Testis (tissue), 3 donors: ENCODE measurements around the gene WHRN. TPM values are rescaled to one million over a fixed set of nuclear protein-coding genes. Genes with fewer than 3 reads are reported as not detected.

Experiments used
- DNase-seq: peaks from one replicate; pipeline ENCODE4 v3.0.0-alpha.2; 2019
- H3K27ac ChIP-seq, 2 donors: fragments of 200-600 bp; sonication (generic); one replicate each; pipeline ENCODE4 v1.5.1; 2019
- H3K27me3 ChIP-seq: fragments of 200-600 bp; sonication (generic); one replicate; pipeline ENCODE4 v1.5.1; 2019
- H3K36me3 ChIP-seq: fragments of 200-600 bp; sonication (generic); one replicate; pipeline ENCODE4 v1.5.1; 2017; ENCODE audit warnings: low read depth; ENCODE audit errors: missing control alignments
- H3K4me1 ChIP-seq: fragments of 200-600 bp; sonication (generic); one replicate; pipeline ENCODE4 v1.5.1; 2019
- H3K4me3 ChIP-seq, 2 donors: fragments of 200-600 bp; sonication (generic); one replicate each; pipeline ENCODE4 v1.5.1; 2017 to 2019
- H3K9me3 ChIP-seq: fragments of 200-600 bp; sonication (generic); one replicate; pipeline ENCODE4 v1.5.1; 2017
- POLR2A ChIP-seq: fragments of 450-650 bp; IDR thresholded peaks from one replicate; pipeline ENCODE4 v1.6.1; 2017; ENCODE audit warnings: antibody characterized with exemption, mild to moderate bottlenecking, moderate library complexity
- WGBS, 2 donors: methylation state at CpG; one replicate each; pipeline ENCODE4 v1.1.5; 2018; 5-methylcytosine and 5-hydroxymethylcytosine counted together
- intact Hi-C: fragments of 100-400 bp; cut with DNase I; formaldehyde crosslinking; loops from one replicate; pipeline ENCODE4 v1.15.1; 2023; ENCODE audit warnings: low total_unique reads
- polyA plus RNA-seq: library from polyadenylated mRNA; stranded (reverse); fragments of 350-450 nt; fragmentation: Illumina TruSeq; extraction: RNeasy Lipid Tissue Mini Kit (QIAGEN cat#74804); gene quantifications from one replicate; pipeline ENCODE4 v1.2.3, GENCODE V29; 2014; ENCODE audit warnings: low read depth, low replicate concordance; ENCODE audit not compliant: insufficient read depth
- total RNA-seq, 2 donors: library from RNA; depleted of rRNA; stranded (reverse); fragments of >200 nt; gene quantifications; one replicate each; pipeline ENCODE4 v1.2.3, GENCODE V29; 2016
- TF ChIP-seq, protein P1 (sequence below), 3 experiments: fragments of 450-650 bp in 2 of 3; fragments of 200-600 bp in 1 of 3; sonication (generic) in 1 of 3; IDR thresholded peaks; one replicate each; pipeline ENCODE4 v1.5.1; 2016 to 2019; ENCODE audit warnings: antibody characterized with exemption in 3 of 3, mild to moderate bottlenecking in 2 of 3, moderate library complexity in 1 of 3

The WHRN gene
- total and polyA plus RNA-seq, 3 donors from 2014 or later = 70.3 to 208 (median 181) TPM

DNA sequence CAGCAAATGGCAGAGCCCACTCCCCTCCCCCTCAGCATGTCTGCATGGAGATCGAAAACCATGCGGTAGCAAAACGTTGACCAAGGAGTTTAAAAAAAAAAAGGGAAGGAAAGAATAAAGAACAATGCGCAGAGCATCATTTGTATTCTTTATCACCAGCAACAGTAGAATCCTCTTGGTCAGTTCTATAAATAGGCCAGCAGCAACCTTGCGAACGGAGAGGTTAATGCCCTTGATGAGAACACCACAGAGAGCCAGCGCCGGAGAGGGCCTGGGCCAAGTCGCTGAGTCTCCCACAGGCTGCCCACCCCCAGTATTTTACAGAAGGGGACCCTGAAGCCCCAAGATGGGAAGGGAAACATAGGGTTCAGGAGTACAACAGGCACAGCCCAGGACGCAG lies 22.7 kb downstream of the WHRN start:
- Histone ChIP-seq H3K36me3 (no peaks in the 10 kb centered on the region), H3K27me3 (no peaks in the 10 kb centered on the region), H3K4me3 (no peak overlapping the region), H3K27ac (no peak overlapping the region), H3K9me3 (no peaks in the 10 kb centered on the region), H3K4me1 (peaks cover 46% of the 10 kb centered on the region)
- 44 to 58% methylated on average over 10 of the region's 10 CpGs for WGBS, 2 donors
- TF ChIP-seq, protein P1, sequence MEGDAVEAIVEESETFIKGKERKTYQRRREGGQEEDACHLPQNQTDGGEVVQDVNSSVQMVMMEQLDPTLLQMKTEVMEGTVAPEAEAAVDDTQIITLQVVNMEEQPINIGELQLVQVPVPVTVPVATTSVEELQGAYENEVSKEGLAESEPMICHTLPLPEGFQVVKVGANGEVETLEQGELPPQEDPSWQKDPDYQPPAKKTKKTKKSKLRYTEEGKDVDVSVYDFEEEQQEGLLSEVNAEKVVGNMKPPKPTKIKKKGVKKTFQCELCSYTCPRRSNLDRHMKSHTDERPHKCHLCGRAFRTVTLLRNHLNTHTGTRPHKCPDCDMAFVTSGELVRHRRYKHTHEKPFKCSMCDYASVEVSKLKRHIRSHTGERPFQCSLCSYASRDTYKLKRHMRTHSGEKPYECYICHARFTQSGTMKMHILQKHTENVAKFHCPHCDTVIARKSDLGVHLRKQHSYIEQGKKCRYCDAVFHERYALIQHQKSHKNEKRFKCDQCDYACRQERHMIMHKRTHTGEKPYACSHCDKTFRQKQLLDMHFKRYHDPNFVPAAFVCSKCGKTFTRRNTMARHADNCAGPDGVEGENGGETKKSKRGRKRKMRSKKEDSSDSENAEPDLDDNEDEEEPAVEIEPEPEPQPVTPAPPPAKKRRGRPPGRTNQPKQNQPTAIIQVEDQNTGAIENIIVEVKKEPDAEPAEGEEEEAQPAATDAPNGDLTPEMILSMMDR (IDR thresholded peaks at IDR 0.05) = no peak
- TF ChIP-seq POLR2A = no peak
- DNase-seq = peak; percentile 73
- intact Hi-C loops = no loop called here

DNA sequence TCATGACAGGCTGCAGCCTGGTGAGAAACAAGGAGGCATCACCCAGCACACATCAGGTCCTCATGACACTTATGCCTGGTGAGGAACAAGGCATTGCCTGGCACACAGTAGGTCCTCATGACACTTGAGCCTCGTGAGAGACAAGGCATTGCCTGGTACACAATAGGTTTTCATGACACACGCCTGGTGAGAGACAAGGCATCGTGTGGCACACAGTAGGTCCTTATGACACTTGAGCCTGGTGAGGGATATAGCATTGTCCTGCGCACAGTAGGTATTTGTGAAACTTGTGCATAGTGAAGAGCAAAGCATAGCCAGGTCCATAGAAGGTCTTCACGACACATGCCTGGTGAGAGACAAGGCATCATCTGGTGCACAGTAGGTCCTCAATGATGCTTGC lies 23.5 kb downstream of the WHRN start:
- Histone ChIP-seq H3K9me3 (no peaks in the 10 kb centered on the region), H3K36me3 (no peaks in the 10 kb centered on the region), H3K27me3 (no peaks in the 10 kb centered on the region), H3K4me3 (no peak overlapping the region), H3K27ac (no peak overlapping the region), H3K4me1 (peaks cover 52% of the 10 kb centered on the region)
- intact Hi-C loops = no loop called here
- 95 to 98% methylated on average over 4 to 5 of the region's 5 CpGs for WGBS, 2 donors
- no peak for DNase-seq
- TF ChIP-seq, protein P1 (IDR thresholded peaks at IDR 0.05) = no peak
- TF ChIP-seq POLR2A = no peak

DNA sequence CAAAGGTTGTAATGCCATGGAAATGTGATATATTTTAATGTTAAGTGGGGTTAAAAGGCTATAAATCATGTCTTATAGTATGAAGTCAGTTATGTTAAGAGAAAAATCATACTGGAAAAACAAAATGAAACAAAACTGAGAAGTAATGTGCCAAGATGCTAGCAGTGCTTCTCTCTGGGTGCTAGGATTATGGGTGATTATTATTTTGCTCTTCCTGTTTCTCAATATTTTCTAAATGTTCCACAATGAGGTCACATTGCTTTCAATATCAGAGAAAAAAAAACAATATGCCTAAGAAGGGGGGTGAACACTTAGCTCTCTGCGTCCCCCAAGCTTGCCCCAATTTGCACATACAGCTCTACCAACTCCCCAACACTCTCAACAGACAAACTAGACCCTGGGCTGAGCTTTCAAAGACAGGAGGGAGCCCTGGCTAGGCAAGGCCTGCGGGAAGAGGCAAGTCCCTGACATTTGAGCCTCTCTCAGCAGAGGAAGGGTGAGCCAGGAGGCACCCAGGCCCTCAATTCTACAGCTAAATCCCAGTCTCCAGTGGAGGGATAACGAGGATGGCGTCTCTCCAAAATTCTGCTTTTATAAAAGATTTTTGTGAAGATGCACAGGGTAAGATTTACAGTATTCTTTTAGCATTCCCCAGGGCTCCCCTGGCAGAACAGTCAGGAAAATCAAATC lies 24.4 kb downstream of the WHRN start:
- no peak overlapping the region for H3K4me3 ChIP-seq
- TF ChIP-seq, protein P1 (IDR thresholded peaks at IDR 0.05) = no peak
- no peak for TF ChIP-seq POLR2A
- no peaks in the 10 kb centered on the region for H3K36me3 ChIP-seq
- no peak for DNase-seq
- intact Hi-C loops = no loop called here
- no peaks in the 10 kb centered on the region for H3K9me3 ChIP-seq
- peaks cover 59% of the 10 kb centered on the region for H3K4me1 ChIP-seq
- WGBS, 2 donors = 44 to 62% methylated on average over 4 of the region's 4 CpGs
- no peaks in the 10 kb centered on the region for H3K27me3 ChIP-seq
- no peak overlapping the region for H3K27ac ChIP-seq

DNA sequence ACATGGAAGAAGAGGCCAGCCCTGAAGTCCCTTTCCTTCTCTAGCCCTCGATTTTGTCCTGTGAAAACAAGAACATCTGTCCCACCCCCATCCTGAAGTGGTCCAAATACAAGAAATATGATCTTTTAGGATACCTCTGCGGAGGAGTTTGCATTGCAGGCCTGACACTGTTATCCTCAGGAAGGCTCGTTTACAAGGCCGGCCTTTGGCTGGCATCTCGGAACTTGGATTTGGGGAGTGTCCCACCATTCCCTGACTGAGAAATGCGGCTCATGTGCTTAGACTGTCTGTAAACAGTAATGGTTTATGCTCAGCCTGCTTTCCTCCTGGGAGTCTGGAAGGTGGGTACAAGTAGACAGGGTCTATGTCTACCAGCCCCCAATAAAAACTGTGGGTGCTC lies 26.4 kb downstream of the WHRN start:
- no peak for TF ChIP-seq POLR2A
- TF ChIP-seq, protein P1 (IDR thresholded peaks at IDR 0.05) = no peak
- H3K27ac ChIP-seq = no peak overlapping the region
- WGBS, 2 donors = 66 to 70% methylated on average over 6 of the region's 6 CpGs
- H3K4me3 ChIP-seq = no peak overlapping the region
- H3K9me3 ChIP-seq = no peaks in the 10 kb centered on the region
- no peak for DNase-seq
- peaks cover 46% of the 10 kb centered on the region for H3K4me1 ChIP-seq
- H3K36me3 ChIP-seq = no peaks in the 10 kb centered on the region
- intact Hi-C loops = no loop called here
- no peaks in the 10 kb centered on the region for H3K27me3 ChIP-seq

DNA sequence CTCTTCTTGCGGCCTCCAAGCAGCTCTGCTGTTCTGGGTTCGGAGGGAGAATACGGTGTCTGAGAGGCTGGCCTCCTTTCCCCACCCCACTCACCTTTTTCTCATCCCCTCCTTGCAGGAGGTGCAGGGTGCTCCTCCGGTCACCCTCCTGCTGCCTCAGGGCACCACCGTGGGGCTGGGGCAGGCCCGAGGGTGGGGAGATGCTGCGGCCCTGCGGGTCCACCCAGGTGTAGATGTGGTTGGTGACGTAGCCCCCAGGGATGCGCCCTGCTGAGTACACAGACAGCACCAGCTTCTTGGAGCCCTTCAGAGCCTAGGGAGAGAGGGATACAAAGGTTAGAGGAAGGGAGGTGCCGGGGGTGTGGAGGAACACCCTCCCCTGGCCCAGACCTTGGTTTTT lies 26.8 kb downstream of the WHRN start:
- H3K36me3 ChIP-seq = no peaks in the 10 kb centered on the region
- H3K4me3 ChIP-seq = no peak overlapping the region
- no peak for TF ChIP-seq POLR2A
- TF ChIP-seq, protein P1 (IDR thresholded peaks at IDR 0.05) = no peak
- no peak for DNase-seq
- H3K27ac ChIP-seq = no peak overlapping the region
- H3K27me3 ChIP-seq = no peaks in the 10 kb centered on the region
- intact Hi-C loops = no loop called here
- WGBS, 2 donors = 72 to 80% methylated on average over 11 of the region's 11 CpGs
- H3K4me1 ChIP-seq = peaks cover 43% of the 10 kb centered on the region
- H3K9me3 ChIP-seq = no peaks in the 10 kb centered on the region
